GM18505 (cell line): Measurements from ENCODE around the gene ADAMTS17.

ENCODE experiments used
- ATAC-seq: cut with Tn5 transposase; IDR thresholded peaks from one replicate; pipeline ENCODE4 v1.9.1; 2021; ENCODE audit not compliant: unreplicated experiment
- POLR2A ChIP-seq: IDR thresholded peaks from 4 replicates; pipeline ENCODE4 v1.6.1; 2011; ENCODE audit warnings: borderline replicate concordance; ENCODE audit not compliant: insufficient read depth, insufficient read length; ENCODE audit errors: extremely low read depth

Gene ADAMTS17

DNA sequence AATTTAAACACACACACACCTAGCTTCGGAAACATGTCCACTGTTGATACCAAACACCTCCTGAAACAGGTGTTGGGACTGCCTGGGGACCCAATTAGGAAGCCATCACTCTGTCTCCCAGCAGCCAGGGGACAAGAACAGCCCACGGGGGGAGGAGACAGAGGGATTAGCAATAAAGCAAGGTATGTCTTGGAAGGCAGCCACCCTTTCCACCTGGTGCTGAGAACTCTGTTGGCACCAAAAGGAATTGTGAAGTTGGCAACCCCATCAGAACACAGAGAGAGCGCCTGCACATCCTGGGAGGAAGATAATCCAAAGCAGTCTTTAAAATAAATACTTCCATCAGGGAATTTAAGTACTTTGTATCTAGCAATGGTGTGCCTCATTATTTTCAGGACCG lies 111.0 kb downstream of the ADAMTS17 start:
- no peak for TF ChIP-seq POLR2A
- no peak for ATAC-seq

DNA sequence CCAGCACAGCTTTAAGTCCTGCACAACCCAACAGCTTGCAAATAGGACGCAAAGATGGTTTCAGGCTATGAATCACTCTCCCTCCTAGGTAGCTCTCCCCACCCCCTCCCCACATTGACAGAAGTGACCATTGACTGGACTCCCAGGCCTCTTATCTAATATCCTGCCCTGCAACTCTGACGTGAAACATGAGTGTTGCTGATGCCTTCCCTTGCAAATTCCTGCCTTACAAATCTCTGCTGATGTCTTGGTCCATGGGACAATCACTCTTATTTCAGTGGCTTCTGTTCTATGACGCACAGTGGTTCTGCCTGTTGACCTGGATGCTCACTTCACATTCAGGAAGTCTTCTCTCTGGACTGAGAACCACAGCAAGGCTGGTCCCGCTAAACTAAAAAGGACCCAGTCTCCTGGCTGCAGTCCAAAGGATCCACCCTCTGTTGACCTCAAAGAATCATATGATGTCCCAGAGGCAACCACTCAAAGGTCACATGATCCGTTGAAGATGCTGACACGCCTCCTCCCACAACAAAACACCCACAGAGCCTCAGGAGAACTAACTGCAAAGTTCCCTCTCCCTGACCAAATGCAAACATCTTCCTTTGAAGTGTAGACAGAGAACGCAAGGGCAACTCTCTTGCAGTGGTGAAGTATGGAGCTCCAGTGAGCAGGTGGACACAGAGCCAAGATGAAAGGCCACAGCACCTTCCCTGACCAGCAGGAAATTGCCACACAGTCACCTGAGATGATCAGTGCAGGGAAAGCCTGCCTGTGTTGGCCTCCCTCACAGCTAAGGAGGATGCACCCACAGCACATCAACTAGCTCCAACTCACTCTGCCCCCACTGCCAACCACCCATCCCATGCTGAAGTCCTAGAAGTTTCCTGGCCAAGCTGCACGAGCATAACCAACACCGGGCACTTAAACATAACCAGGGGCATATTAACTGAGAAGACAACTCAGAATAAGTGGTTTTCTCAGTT lies 112.3 kb downstream of the ADAMTS17 start:
- no peak for TF ChIP-seq POLR2A

DNA sequence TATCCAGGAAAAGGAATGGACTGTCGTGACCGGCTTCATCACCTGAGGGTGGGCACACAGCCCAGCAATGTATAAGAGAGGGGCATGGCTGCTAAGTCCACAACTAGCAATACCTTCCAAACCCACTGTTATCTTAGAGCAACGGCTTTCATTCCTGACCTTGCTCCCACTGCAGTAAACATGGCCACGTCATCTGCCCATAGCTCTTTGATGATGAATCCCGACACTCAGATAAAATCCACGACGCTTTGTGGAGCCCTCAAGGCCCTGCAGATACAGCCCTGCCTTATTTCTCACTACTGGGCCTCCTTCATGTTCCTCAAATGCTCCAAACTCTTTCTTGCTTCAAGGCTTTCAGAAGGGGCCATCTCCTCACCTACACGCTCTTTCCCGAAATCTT lies 114.0 kb downstream of the ADAMTS17 start:
- no peak for ATAC-seq
- no peak for TF ChIP-seq POLR2A

More for the DNA sequence above, 112.3 kb downstream of the ADAMTS17 start:
- no peak for ATAC-seq

DNA sequence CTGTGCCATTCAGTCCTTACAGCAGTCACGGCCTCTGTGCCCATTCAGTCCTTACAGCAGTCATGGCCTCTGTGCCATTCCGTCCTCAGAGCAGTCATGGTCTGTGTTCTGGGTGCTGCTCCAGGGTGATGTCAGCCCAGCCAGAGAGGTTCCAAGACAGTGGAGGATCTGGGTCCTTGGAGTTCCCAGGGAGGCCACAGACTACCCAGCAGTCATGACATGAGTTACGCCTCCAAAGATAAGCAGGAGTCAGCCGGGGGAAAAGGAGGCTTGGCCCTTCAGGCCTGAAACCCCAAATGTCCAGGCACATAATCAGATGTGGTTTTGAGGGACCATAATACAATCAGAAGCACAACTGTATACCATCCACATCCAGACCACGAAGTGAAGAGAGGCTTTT lies 115.7 kb downstream of the ADAMTS17 start:
- no peak for ATAC-seq
- TF ChIP-seq POLR2A = no peak

DNA sequence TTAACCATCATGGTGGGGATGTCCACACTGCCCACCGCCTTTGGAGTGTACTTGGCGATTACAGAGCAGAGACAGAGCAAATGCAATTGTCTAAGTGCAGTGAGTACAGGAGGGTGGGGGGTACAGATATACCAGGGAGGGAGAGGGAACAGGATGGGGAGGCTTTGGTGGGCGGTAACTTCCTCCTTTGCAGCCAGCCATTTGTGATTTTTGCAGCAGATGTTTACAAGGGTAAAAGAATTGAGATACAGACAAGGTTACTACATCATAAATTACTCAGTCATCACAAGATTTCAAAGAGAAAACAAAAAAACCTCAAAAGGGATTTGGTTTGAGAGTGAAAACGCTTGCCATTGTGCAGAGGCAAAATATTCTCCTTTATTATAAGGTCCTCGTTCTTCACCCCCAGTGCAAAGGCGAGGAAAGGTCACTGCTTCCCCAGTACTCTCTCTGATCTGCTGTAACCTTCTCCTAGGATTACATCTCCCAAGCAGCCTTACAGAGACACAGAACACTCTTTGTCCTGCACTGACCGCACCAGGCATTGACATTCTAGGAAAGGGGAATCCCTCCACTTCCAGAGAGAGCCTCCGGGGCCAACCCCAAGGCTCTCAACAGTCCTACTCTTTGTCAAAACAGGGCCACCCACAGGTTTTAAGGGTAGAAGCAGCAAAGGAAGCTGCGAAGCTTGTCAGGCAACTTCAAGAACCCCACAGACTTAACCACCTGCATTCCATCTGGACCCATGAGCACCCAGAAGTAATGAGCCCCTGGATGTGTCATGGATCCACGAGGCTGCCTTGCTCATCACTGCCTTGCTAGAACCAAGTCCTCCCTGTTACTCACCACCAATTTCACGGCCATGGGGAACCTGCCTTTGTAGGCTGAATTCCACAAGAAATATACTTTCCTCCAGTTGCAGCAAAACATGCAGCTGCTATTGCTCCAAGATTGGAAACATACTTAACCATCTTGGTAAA lies 117.3 kb downstream of the ADAMTS17 start:
- TF ChIP-seq POLR2A = no peak
- ATAC-seq = no peak

DNA sequence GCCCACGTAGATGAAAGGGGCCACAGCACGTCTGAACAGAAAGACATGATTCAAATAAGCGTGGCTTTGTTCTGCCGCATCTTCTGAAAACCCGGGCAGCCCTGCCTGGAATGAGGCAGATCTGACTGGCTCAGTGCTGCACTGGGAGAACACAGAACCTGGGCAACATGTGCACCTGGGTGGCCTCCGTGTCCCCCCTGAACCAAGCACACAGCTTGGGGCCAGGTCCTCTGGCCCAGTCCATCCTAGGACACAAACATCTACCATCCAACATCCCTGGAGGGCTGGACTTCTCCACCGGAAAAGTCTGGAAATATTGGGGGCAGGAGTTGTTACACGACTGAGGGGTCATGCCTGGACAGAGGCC lies 119.4 kb downstream of the ADAMTS17 start:
- TF ChIP-seq POLR2A = no peak
- no peak for ATAC-seq

DNA sequence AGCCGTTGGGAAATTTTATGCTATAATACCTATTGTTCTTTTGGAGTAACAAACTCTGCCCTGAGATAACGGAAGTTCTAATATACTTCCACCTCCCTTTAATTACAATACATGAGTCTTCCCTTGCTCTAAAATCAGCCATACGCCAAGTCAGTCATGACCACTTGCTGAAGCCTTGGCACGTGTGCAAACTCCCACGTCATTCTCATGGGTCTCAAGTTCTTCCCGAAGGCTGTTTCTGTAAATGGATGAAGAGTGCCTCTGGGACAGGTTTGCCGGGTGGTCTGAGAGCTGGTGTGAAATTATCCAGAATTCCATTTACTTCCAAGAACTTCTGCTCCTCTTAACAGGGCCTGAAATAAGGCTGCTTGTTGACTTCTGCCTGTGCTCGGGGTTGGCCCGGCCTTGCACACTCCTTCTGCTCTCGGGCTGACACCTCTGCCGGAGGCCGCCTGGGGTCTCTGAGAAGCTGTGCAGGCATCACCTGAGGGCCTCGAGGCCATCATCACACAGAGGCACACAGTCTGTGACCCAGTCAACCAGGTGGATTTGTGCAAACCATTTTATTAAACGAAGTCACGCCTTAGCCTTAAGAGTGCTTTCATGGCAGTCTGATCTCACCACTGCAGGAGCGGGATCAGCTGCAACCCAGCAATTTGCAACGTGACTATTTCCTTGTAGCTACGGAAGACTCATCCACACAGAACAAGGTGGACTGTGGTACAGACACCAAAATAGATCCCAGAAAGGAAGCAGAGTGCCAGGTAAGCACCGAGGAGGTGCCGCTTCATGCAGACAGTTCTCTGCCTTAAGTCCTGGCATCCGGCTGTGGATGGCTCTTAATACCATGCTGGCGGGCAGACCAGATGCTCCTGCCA lies 120.1 kb downstream of the ADAMTS17 start:
- no peak for ATAC-seq
- no peak for TF ChIP-seq POLR2A

DNA sequence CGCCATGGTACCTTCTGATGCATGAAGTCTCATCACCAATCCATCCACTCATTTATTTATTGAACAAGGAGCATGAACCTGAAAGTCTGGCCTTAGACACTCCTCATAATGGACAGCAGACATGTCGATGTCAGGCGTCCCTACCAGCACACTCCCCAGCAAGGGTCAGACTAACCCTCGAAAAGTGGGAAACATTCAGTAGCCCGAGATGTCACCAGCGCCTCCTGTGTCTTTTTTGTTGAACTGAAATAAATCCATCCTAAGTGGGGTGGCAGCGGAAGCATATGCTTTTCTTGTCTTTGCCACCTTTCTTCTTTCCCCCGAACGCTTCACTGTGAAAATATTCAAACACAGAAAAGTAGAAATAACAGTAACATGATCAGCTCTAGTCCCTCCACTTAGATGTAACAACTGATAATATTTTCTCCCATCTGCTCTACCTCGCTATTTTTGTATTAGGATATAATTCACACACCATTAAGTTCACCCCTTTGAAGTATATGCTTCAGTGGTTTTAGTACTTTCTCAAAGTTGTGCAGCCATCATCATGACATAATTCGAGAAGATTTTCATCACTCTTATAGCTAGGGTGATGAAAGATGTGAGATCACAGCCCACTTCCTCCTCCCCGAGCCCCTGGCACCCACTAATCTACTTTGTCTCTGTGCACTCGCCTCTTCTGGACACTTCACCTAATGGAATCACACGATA lies 121.6 kb downstream of the ADAMTS17 start:
- no peak for ATAC-seq
- no peak for TF ChIP-seq POLR2A

DNA sequence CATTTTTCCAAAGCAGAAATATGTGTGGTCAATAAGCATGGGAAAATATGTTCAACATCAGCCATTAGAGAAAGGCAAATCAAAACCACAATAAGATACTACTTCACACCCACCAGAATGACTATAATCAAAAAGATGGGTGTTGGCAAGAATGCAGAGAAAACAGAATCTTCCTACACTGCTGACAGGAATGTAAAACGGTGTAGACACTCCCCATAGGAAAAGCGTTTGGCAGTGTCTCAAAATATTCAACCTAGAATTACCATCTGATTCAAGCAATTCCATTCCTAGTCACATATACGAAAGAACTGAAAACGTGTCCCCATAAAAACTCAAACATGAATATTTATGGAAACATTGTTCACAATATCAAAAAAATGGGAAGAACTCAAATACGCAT lies 123.3 kb downstream of the ADAMTS17 start:
- no peak for ATAC-seq
- no peak for TF ChIP-seq POLR2A

DNA sequence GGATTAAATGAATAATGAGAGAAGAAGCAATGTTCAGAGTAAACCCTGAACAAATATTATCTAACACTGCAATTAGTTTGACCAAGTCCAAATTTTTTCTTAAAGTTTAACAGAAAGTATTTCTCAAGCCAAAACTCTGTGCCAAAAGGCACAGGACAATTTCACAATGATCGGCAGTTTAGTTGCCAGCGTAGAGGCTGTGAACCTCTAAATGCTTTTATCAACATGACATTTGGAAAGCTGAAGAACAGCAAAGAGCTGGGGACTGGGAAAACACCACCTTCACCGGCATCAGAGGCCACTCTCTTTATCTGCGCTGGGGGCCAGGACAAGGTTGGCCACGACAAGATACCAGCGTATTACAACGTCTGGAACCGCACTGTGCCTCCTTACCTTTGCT lies 125.6 kb downstream of the ADAMTS17 start:
- TF ChIP-seq POLR2A = no peak
- ATAC-seq = no peak

DNA sequence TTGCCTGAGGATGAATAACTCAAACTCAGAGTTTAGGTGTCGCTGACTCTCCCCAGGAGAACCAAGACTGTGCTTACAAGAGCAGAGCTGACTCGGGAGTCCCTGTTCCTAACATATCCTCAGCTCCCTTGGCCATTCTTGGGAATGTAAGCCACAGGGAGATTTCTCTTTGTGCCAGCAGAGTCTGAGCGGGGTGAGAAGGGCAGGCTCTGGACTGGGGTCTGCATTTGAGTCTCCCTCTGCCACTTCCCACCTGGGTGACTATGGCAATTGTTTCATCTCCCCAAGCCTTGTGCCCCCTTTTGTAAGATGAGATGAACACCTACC lies 126.0 kb downstream of the ADAMTS17 start:
- ATAC-seq = no peak
- no peak for TF ChIP-seq POLR2A

DNA sequence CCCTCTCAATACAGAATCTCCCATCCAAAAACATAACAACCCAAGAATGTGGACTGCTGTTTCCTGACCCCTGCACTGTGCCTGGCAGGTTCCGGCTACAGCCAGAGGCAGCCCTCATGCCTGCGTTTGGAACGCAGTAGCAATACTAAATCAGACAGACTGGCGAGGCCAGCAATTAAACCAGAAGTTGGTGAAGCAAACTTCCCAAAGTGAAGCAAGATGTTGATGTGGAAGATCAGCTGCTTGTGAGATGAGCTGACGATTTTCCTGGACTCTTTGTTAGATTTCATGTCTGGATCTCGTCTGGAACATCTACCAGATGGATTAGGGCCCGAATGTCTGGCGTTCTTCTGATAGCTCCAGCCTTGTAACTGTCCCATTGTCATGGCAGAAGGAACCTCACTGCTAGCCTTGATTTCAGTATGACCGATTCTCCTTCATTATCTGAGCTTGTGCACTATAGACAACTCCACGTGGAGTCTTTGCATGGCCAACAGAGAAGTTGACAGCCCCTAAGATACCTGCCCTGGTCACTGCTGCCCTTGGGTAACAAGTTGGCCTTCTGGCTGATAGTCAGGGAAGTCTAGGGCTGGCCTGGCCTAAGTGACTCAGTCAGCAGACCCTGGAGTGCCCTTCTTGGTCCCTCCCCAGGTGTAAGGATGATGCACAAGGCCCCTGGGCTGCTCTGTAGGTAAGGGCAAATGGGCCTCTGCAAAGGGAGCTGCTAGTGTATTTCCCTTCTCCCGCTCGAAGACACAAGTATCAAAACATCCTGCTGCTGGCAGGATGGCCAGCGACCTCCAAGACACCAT lies 126.5 kb downstream of the ADAMTS17 start:
- TF ChIP-seq POLR2A = no peak
- no peak for ATAC-seq
